WERI-Rb-1 (cell line): Measurements from ENCODE around the gene TACR2.

Source experiments
- DNase-seq: peaks from one replicate; pipeline ENCODE4 v3.0.0-alpha.2; 2020
- H3K27ac ChIP-seq: fragments of 250-450 bp; sonication (Bioruptor Pico); 2 replicates; pipeline ENCODE4 v1.5.1; 2020; ENCODE audit warnings: mild to moderate bottlenecking, moderate library complexity
- H3K27me3 ChIP-seq: fragments of 250-450 bp; sonication (Bioruptor Pico); 2 replicates; pipeline ENCODE4 v1.5.1; 2021; ENCODE audit warnings: mild to moderate bottlenecking, low read depth, moderate library complexity; ENCODE audit not compliant: insufficient read depth, severe bottlenecking
- H3K36me3 ChIP-seq: fragments of 250-450 bp; sonication (Bioruptor Pico); 2 replicates; pipeline ENCODE4 v1.5.1; 2020; ENCODE audit warnings: mild to moderate bottlenecking, moderate library complexity
- H3K4me3 ChIP-seq: 2 replicates; pipeline ENCODE4 v1.5.1; 2011; ENCODE audit warnings: low read depth, mild to moderate bottlenecking, control low read depth, low read length
- H3K9me3 ChIP-seq: fragments of 250-450 bp; sonication (Bioruptor Pico); 2 replicates; pipeline ENCODE4 v1.5.1; 2021; ENCODE audit warnings: mild to moderate bottlenecking, moderate library complexity; ENCODE audit not compliant: severe bottlenecking
- CTCF ChIP-seq: IDR thresholded peaks from 2 replicates; pipeline ENCODE4 v1.5.1; 2011; ENCODE audit warnings: low read depth, mild to moderate bottlenecking, control low read depth, inconsistent platforms, low read length

TACR2 gene

GRCh38 chr10:69421611-69422308 is 5.0 kb upstream of the TACR2 start:
- TF ChIP-seq CTCF = no peak
- Histone ChIP-seq H3K9me3 (no peaks in the 10 kb centered on the region), H3K27ac (no peak overlapping the region), H3K36me3 (no peaks in the 10 kb centered on the region), H3K4me3 (no peak overlapping the region), H3K27me3 (no peaks in the 10 kb centered on the region)
- DNase-seq = no peak

GRCh38 chr10:69419744-69420126 is 3.0 kb upstream of the TACR2 start:
- H3K9me3 ChIP-seq = no peaks in the 10 kb centered on the region
- no peak overlapping the region for H3K27ac ChIP-seq
- no peaks in the 10 kb centered on the region for H3K27me3 ChIP-seq
- H3K36me3 ChIP-seq = no peaks in the 10 kb centered on the region
- TF ChIP-seq CTCF = no peak
- no peak overlapping the region for H3K4me3 ChIP-seq
- DNase-seq = no peak

GRCh38 chr10:69419096-69419743 is 2.5 kb upstream of the TACR2 start:
- Histone ChIP-seq H3K4me3 (no peak overlapping the region), H3K36me3 (no peaks in the 10 kb centered on the region), H3K27me3 (no peaks in the 10 kb centered on the region), H3K9me3 (no peaks in the 10 kb centered on the region), H3K27ac (no peak overlapping the region)
- DNase-seq = no peak
- TF ChIP-seq CTCF = no peak

- no peak for DNase-seq
- H3K27ac ChIP-seq = no peak overlapping the region
- no peaks in the 10 kb centered on the region for H3K36me3 ChIP-seq
- no peak overlapping the region for H3K4me3 ChIP-seq
- no peaks in the 10 kb centered on the region for H3K9me3 ChIP-seq
- no peak for TF ChIP-seq CTCF
- H3K27me3 ChIP-seq = no peaks in the 10 kb centered on the region
These were observed 1.5 kb upstream of the TACR2 start for GRCh38 chr10:69418052-69418752.

GRCh38 chr10:69417542-69417941 is 824 bp upstream of the TACR2 start:
- no peak overlapping the region for H3K27ac ChIP-seq
- H3K36me3 ChIP-seq = no peaks in the 10 kb centered on the region
- H3K27me3 ChIP-seq = no peaks in the 10 kb centered on the region
- no peak for DNase-seq
- no peaks in the 10 kb centered on the region for H3K9me3 ChIP-seq
- TF ChIP-seq CTCF = no peak
- no peak overlapping the region for H3K4me3 ChIP-seq
